GM13977 (cell line): ENCODE data around the gene KRTAP21-1.
"Not testable (repeated sequence)": the region's sequence is repeated elsewhere in the genome, so short reads cannot be mapped to it uniquely, and the experiment has no call there.

Experiments used
- DNase-seq: peaks from one replicate; pipeline ENCODE4 v3.0.0; 2012; ENCODE audit warnings: low spot score
- CTCF ChIP-seq: IDR thresholded peaks from 2 replicates; pipeline ENCODE4 v1.5.1; 2012; ENCODE audit warnings: mild to moderate bottlenecking, control low read depth; ENCODE audit not compliant: insufficient read depth; ENCODE audit errors: extremely low read depth, missing control alignments
- in situ Hi-C: fragments of 300-500 bp; cut with MboI; formaldehyde crosslinking; loops from one replicate; pipeline ENCODE4 v1.12.0; 2022; ENCODE audit warnings: low sequenced_read_pairs, low pct_unique_long_range_greater_than_20kb, mixed read lengths, inconsistent platforms; ENCODE audit not compliant: unreplicated experiment

The KRTAP21-1 gene

GRCh38 chr21:30755328-30755727 is at the start of gene KRTAP21-1:
KRTAP21-1 (minus strand) TSS chr21:30755428; CDS start chr21:30755378, 50 bp downstream.
- in situ Hi-C loops, DNase-seq: not testable (repeated sequence)

GRCh38 chr21:30800605-30801004 is 45.4 kb upstream of the KRTAP21-1 start:
- no peak for DNase-seq
- TF ChIP-seq CTCF = no peak
- in situ Hi-C loops = no loop called here

- no peak for DNase-seq
- in situ Hi-C loops = no loop called here
- TF ChIP-seq CTCF = no peak
These were observed 38.5 kb upstream of the KRTAP21-1 start for GRCh38 chr21:30793581-30794314.

GRCh38 chr21:30779249-30779648 is 24.0 kb upstream of the KRTAP21-1 start:
- DNase-seq = no peak
- no peak for TF ChIP-seq CTCF
- in situ Hi-C loops = no loop called here

GRCh38 chr21:30769724-30770431 is 14.7 kb upstream of the KRTAP21-1 start:
- in situ Hi-C loops = no loop called here
- TF ChIP-seq CTCF = no peak
- no peak for DNase-seq

- DNase-seq = no peak
- TF ChIP-seq CTCF = no peak
- in situ Hi-C loops = no loop called here
These were observed 5.5 kb upstream of the KRTAP21-1 start for GRCh38 chr21:30760776-30761175.

- no peak for TF ChIP-seq CTCF
- DNase-seq = no peak
- in situ Hi-C loops = no loop called here
These were observed 3.1 kb upstream of the KRTAP21-1 start for GRCh38 chr21:30758306-30758705.
